Adrenal gland (tissue), 12 donors: ENCODE measurements around the gene TRAPPC8. TPM values are rescaled to one million over a fixed set of nuclear protein-coding genes. Genes with fewer than 3 reads are reported as not detected.

ENCODE experiments used
- DNase-seq, 7 donors: peaks; one replicate each; pipeline ENCODE4 v3.0.0-alpha.2; 2019 to 2020
- H3K27ac ChIP-seq, 5 donors: fragments of 200-600 bp; sonication (generic) in 4 of 5; 1 replicate in 3 of 5; 2 replicates in 2 of 5; pipeline versions ENCODE4 v1.5.1 to v1.8.0; 2016 to 2020; ENCODE audit warnings: mild to moderate bottlenecking in 1 of 5
- H3K27me3 ChIP-seq: fragments of 200-600 bp; 2 replicates; pipeline ENCODE4 v1.8.0; 2021
- H3K36me3 ChIP-seq, 2 donors: fragments of 200-600 bp; replicated peaks in 1 of 2; 1 replicate in 1 of 2; 2 replicates in 1 of 2; pipeline versions ENCODE4 v1.5.1 to v1.8.0; 2018 to 2022
- H3K4me1 ChIP-seq, 2 donors: fragments of 200-600 bp; replicated peaks in 1 of 2; 1 replicate in 1 of 2; 2 replicates in 1 of 2; pipeline versions ENCODE4 v1.5.1 to v1.8.0; 2018 to 2021
- H3K4me3 ChIP-seq, 4 donors: fragments of 200-600 bp; sonication (generic) in 3 of 4; one replicate each; pipeline ENCODE4 v1.5.1; 2016 to 2018
- H3K9me3 ChIP-seq, 3 donors: fragments of 200-600 bp; sonication (generic) in 1 of 3; replicated peaks in 1 of 3; 1 replicate in 2 of 3; 2 replicates in 1 of 3; pipeline versions ENCODE4 v1.5.1 to v1.8.0; 2016 to 2021
- CTCF ChIP-seq, 6 experiments: fragments of 450-650 bp in 4 of 6; fragments of 200-600 bp in 2 of 6; sonication (generic) in 1 of 6; IDR thresholded peaks; 1 replicate in 5 of 6; 2 replicates in 1 of 6; pipeline versions ENCODE4 v1.5.1 to v1.8.0; 2016 to 2021; ENCODE audit warnings: antibody characterized with exemption in 6 of 6, mild to moderate bottlenecking in 2 of 6, moderate library complexity in 1 of 6
- POLR2A ChIP-seq, 2 donors: fragments of 450-650 bp; IDR thresholded peaks; one replicate each; pipeline ENCODE4 v1.6.1; 2017; ENCODE audit warnings: antibody characterized with exemption in 2 of 2, mild to moderate bottlenecking in 2 of 2, moderate library complexity in 1 of 2
- WGBS, 4 donors: extraction: QIAGEN DNeasy Blood & Tissue Kit in 2 of 4; methylation state at CpG; one replicate each; pipeline versions ENCODE4 v1.1.5 to v1.1.7; 2013 to 2017; 5-methylcytosine and 5-hydroxymethylcytosine counted together
- intact Hi-C, 2 donors: fragments of 100-400 bp; cut with DNase I; formaldehyde crosslinking; loops; one replicate each; pipeline versions ENCODE4 v1.14.1 to v1.15.0; 2022 to 2023
- polyA plus RNA-seq, 3 donors: library from polyadenylated mRNA; stranded (reverse); fragments of 200-250 nt in 2 of 3; fragments of 350-450 nt in 1 of 3; fragmentation: Illumina TruSeq in 1 of 3; extraction: RNeasy Lipid Tissue Mini Kit (QIAGEN cat#74804) in 1 of 3; gene quantifications; one replicate each; pipeline ENCODE4 v1.2.3, GENCODE V29; 2013 to 2014
- total RNA-seq, 9 donors: library from RNA; depleted of rRNA in 4 of 9; stranded (reverse); fragments of >200 nt in 4 of 9; fragments of 120-200 nt in 1 of 9; fragmentation: NEBNext Ultra II Directional in 1 of 9; extraction: Animal tissue kit (Norgen Biotek cat#: 25700) in 1 of 9; gene quantifications; one replicate each; pipeline versions ENCODE4 v1.1.0 to v1.2.4, GENCODE V29; 2013 to 2023
- donor health status: healthy with polysubstance abuse.
- donor health status: Bipolar disorder and iron deficiency.
- donor health status: DM: yes; HTN: yes; CAD: no.
- donor health status: DM: no; HTN: no; CAD: no.
- donor health status: DM: no; HTN: no; CAD: no.
- donor health status: DM: yes; HTN: yes; CAD: no.

Gene TRAPPC8
- total and polyA plus RNA-seq, 12 donors: 12.8 to 69.6 (median 43.1) TPM

GRCh38 chr18:31977270-31977872 lies 34.4 kb upstream of the TRAPPC8 start:
- no peak overlapping the region for H3K27ac ChIP-seq
- no peaks in the 10 kb centered on the region for H3K9me3 ChIP-seq
- no peaks in the 10 kb centered on the region for H3K4me1 ChIP-seq
- H3K36me3 ChIP-seq: no peaks in the 10 kb centered on the region
- 61 to 66% (median 65%) methylated on average over 9 of the region's 9 CpGs for WGBS, 4 donors
- TF ChIP-seq POLR2A (IDR thresholded peaks at IDR 0.05) (no peak), CTCF (IDR thresholded peaks at IDR 0.05) (peak; percentile 48 to 73 (median 70))
- peak; percentile 32 to 69 (median 45) for DNase-seq
- no peaks in the 10 kb centered on the region for H3K27me3 ChIP-seq
- no peak overlapping the region for H3K4me3 ChIP-seq
- intact Hi-C loops: loop anchor here in 1 of 2 donors (10.0 kb wide), 1 partner anchor 233 kb away; no protein-coding TSS in a partner anchor

- Histone ChIP-seq H3K27ac (no peak overlapping the region), H3K27me3 (no peaks in the 10 kb centered on the region), H3K9me3 (no peaks in the 10 kb centered on the region), H3K36me3 (no peaks in the 10 kb centered on the region), H3K4me1 (no peaks in the 10 kb centered on the region), H3K4me3 (no peak overlapping the region)
- WGBS, 4 donors: 36 to 56% (median 48%) methylated on average over 3 of the region's 3 CpGs
- TF ChIP-seq CTCF (IDR thresholded peaks at IDR 0.05): no peak
- TF ChIP-seq POLR2A (IDR thresholded peaks at IDR 0.05): no peak
- no peak for DNase-seq
- intact Hi-C loops: loop anchor here in 1 of 2 donors (10.0 kb wide), 1 partner anchor 231 kb away; no protein-coding TSS in a partner anchor
These were observed 33.3 kb upstream of the TRAPPC8 start for GRCh38 chr18:31976242-31976641.

- no peaks in the 10 kb centered on the region for H3K9me3 ChIP-seq
- H3K27me3 ChIP-seq: no peaks in the 10 kb centered on the region
- TF ChIP-seq CTCF (IDR thresholded peaks at IDR 0.05) (no peak), POLR2A (IDR thresholded peaks at IDR 0.05) (no peak)
- H3K4me1 ChIP-seq: no peaks in the 10 kb centered on the region
- no peak for DNase-seq
- 86 to 97% (median 92%) methylated on average over 4 of the region's 4 CpGs for WGBS, 4 donors
- H3K36me3 ChIP-seq: no peaks in the 10 kb centered on the region
- intact Hi-C loops: loop anchor here in 1 of 2 donors (10.0 kb wide), 1 partner anchor 229 kb away; no protein-coding TSS in a partner anchor
- H3K4me3 ChIP-seq: no peak overlapping the region
- no peak overlapping the region for H3K27ac ChIP-seq
These were observed 31.1 kb upstream of the TRAPPC8 start for GRCh38 chr18:31973929-31974546.

GRCh38 chr18:31970617-31971016 lies 27.7 kb upstream of the TRAPPC8 start:
- Histone ChIP-seq H3K36me3 (no peaks in the 10 kb centered on the region), H3K27me3 (no peaks in the 10 kb centered on the region), H3K4me1 (no peaks in the 10 kb centered on the region), H3K27ac (no peak overlapping the region), H3K4me3 (no peak overlapping the region), H3K9me3 (no peaks in the 10 kb centered on the region)
- DNase-seq: no peak
- no peak for TF ChIP-seq CTCF (IDR thresholded peaks at IDR 0.05)
- no peak for TF ChIP-seq POLR2A (IDR thresholded peaks at IDR 0.05)
- WGBS, 4 donors: 51 to 65% (median 64%) methylated on average over 3 of the region's 3 CpGs
- intact Hi-C loops: loop anchor here in 1 of 2 donors (10.0 kb wide), 1 partner anchor 226 kb away; no protein-coding TSS in a partner anchor
